H1 (cell line): ENCODE data around the gene VEZT. TPM values are rescaled to one million over a fixed set of nuclear protein-coding genes. Genes with fewer than 3 reads are reported as not detected.

Experiments used
- CTCF ChIA-PET: fragments of 300-600 bp; sonication (Branson Sonifier 250); formaldehyde crosslinking; loops from one replicate; lab custom pipeline; 2021; ENCODE audit not compliant: partially characterized antibody; lab: Charles Lee
- POLR2A ChIA-PET: fragments of 300-600 bp; sonication (Branson Sonifier 250); formaldehyde crosslinking; loops from one replicate; lab custom pipeline; 2021; ENCODE audit warnings: inconsistent platforms; ENCODE audit not compliant: partially characterized antibody; lab: Charles Lee
- DNase-seq, 2 experiments: peaks; one replicate each; pipeline versions ENCODE4 v3.0.0 to v3.0.0-alpha.2; 2010 to 2022; ENCODE audit warnings: low spot score in 2 of 2, low read depth in 1 of 2, mixed read lengths in 1 of 2
- FAIRE-seq: peaks from 2 replicates; lab custom pipeline; 2011; peaks lifted over from hg19 to GRCh38; lab: Jason Lieb, UNC
- H2AFZ ChIP-seq: 2 replicates; pipeline ENCODE4 v1.8.1; 2012; ENCODE audit warnings: low read length, inconsistent platforms
- H2AK5ac ChIP-seq: 2 replicates; pipeline ENCODE4 v1.6.1; 2013; ENCODE audit warnings: low read depth, low read length
- H2BK120ac ChIP-seq: replicated peaks from 2 replicates; pipeline ENCODE3; 2013; ENCODE audit warnings: low read depth, low read length, inconsistent platforms
- H2BK12ac ChIP-seq: 2 replicates; pipeline ENCODE4 v1.6.1; 2013; ENCODE audit warnings: low read depth, low read length
- H2BK15ac ChIP-seq: 2 replicates; pipeline ENCODE4 v1.6.1; 2013; ENCODE audit warnings: low read length
- H2BK20ac ChIP-seq: 2 replicates; pipeline ENCODE4 v1.6.1; 2013; ENCODE audit warnings: low read length
- H2BK5ac ChIP-seq: 2 replicates; pipeline ENCODE4 v1.6.1; 2013; ENCODE audit warnings: low read depth, low read length
- H3K14ac ChIP-seq: 2 replicates; pipeline ENCODE4 v1.6.1; 2013; ENCODE audit warnings: inconsistent platforms; ENCODE audit not compliant: insufficient read length
- H3K18ac ChIP-seq: 2 replicates; pipeline ENCODE4 v1.6.1; 2013; ENCODE audit warnings: low read length; ENCODE audit errors: extremely low read depth
- H3K23ac ChIP-seq: 2 replicates; pipeline ENCODE4 v1.6.1; 2013; ENCODE audit warnings: inconsistent platforms; ENCODE audit not compliant: insufficient read length
- H3K23me2 ChIP-seq: 2 replicates; pipeline ENCODE4 v1.6.1; 2013; ENCODE audit warnings: low read depth, low read length
- H3K27ac ChIP-seq: 2 replicates; pipeline ENCODE4 v1.6.1; 2011; ENCODE audit warnings: low read depth, low read length, inconsistent platforms
- H3K27me3 ChIP-seq, 4 experiments: replicated peaks in 1 of 4; 1 replicate in 1 of 4; 2 replicates in 3 of 4; pipeline versions ENCODE4 v1.6.1 to v1.8.1; 2011 to 2013; ENCODE audit warnings: low read length in 3 of 4, mild to moderate bottlenecking in 3 of 4, inconsistent platforms in 2 of 4, mixed read lengths in 2 of 4, moderate library complexity in 1 of 4; ENCODE audit not compliant: control insufficient read depth in 3 of 4, insufficient read depth in 3 of 4; ENCODE audit errors: extremely low read depth in 1 of 4
- H3K36me3 ChIP-seq, 4 experiments: 2 replicates each; pipeline versions ENCODE4 v1.6.1 to v1.8.1; 2011 to 2013; ENCODE audit warnings: mild to moderate bottlenecking in 4 of 4, low read length in 3 of 4, moderate library complexity in 2 of 4, control low read depth in 1 of 4, inconsistent platforms in 1 of 4; ENCODE audit not compliant: insufficient read depth in 4 of 4, control insufficient read depth in 2 of 4
- H3K4ac ChIP-seq: replicated peaks from 2 replicates; pipeline ENCODE3; 2013; ENCODE audit warnings: low read length, low read depth, mixed read lengths, inconsistent platforms; ENCODE audit not compliant: insufficient read length
- H3K4me1 ChIP-seq, 4 experiments: replicated peaks in 1 of 4; 1 replicate in 1 of 4; 2 replicates in 3 of 4; pipeline versions ENCODE4 v1.6.1 to v1.8.1; 2011 to 2013; ENCODE audit warnings: low read length in 3 of 4, inconsistent platforms in 2 of 4, mixed read lengths in 1 of 4; ENCODE audit not compliant: insufficient read depth in 4 of 4, control insufficient read depth in 3 of 4
- H3K4me2 ChIP-seq, 2 experiments: 2 replicates each; pipeline versions ENCODE4 v1.6.1 to v1.8.1; 2011 to 2013; ENCODE audit warnings: low read depth in 2 of 2, low read length in 2 of 2, control low read depth in 1 of 2, inconsistent platforms in 1 of 2, mild to moderate bottlenecking in 1 of 2; ENCODE audit not compliant: insufficient read depth in 1 of 2
- H3K4me3 ChIP-seq, 4 experiments: fragments of 200-600, 300-600 bp in 1 of 4; sonication (generic), shearing (Covaris generic), sonication (Bioruptor Twin) in 1 of 4; 2 replicates each; pipeline versions ENCODE4 v1.5.1 to v1.8.1; 2011 to 2016; ENCODE audit warnings: low read length in 4 of 4, low read depth in 3 of 4, control low read depth in 2 of 4, inconsistent platforms in 2 of 4, mild to moderate bottlenecking in 2 of 4, mixed read lengths in 1 of 4, moderate library complexity in 1 of 4; ENCODE audit not compliant: insufficient read depth in 2 of 4; ENCODE audit errors: extremely low read depth in 1 of 4
- H3K56ac ChIP-seq: replicated peaks from 2 replicates; pipeline ENCODE3; 2013; ENCODE audit warnings: low read depth, mild to moderate bottlenecking, mixed read lengths, low read length, inconsistent platforms; ENCODE audit not compliant: insufficient read length
- H3K79me1 ChIP-seq: 2 replicates; pipeline ENCODE4 v1.6.1; 2013; ENCODE audit warnings: low read depth, low read length, control low read depth
- H3K79me2 ChIP-seq, 2 experiments: 2 replicates each; pipeline versions ENCODE4 v1.6.1 to v1.8.1; 2012 to 2013; ENCODE audit warnings: low read length in 2 of 2, mild to moderate bottlenecking in 2 of 2, inconsistent platforms in 1 of 2; ENCODE audit not compliant: insufficient read depth in 2 of 2, control insufficient read depth in 1 of 2
- H3K9ac ChIP-seq, 4 experiments: replicated peaks in 1 of 4; 1 replicate in 1 of 4; 2 replicates in 3 of 4; pipeline versions ENCODE4 v1.6.1 to v1.8.1; 2011 to 2013; ENCODE audit warnings: low read depth in 3 of 4, low read length in 3 of 4, control low read depth in 2 of 4, mild to moderate bottlenecking in 2 of 4, moderate library complexity in 2 of 4, inconsistent platforms in 1 of 4; ENCODE audit errors: extremely low read depth in 1 of 4
- H3K9me3 ChIP-seq, 2 experiments: 2 replicates each; pipeline versions ENCODE4 v1.6.1 to v1.8.1; 2012 to 2013; ENCODE audit warnings: mild to moderate bottlenecking in 2 of 2, moderate library complexity in 2 of 2, control low read depth in 1 of 2, inconsistent platforms in 1 of 2, low read depth in 1 of 2, low read length in 1 of 2, mixed read lengths in 1 of 2; ENCODE audit not compliant: insufficient read depth in 2 of 2
- H4K20me1 ChIP-seq, 2 experiments: replicated peaks in 1 of 2; 2 replicates each; pipeline versions ENCODE3 to v1.8.1; 2011 to 2013; ENCODE audit warnings: inconsistent platforms in 2 of 2, low read length in 2 of 2, mild to moderate bottlenecking in 1 of 2; ENCODE audit not compliant: insufficient read depth in 2 of 2, control insufficient read depth in 1 of 2
- H4K5ac ChIP-seq: 2 replicates; pipeline ENCODE4 v1.6.1; 2013; ENCODE audit warnings: low read length, low read depth, mixed read lengths, inconsistent platforms; ENCODE audit not compliant: insufficient read length
- H4K8ac ChIP-seq: 2 replicates; pipeline ENCODE4 v1.8.0; 2013; ENCODE audit warnings: mild to moderate bottlenecking, moderate library complexity, low read length, inconsistent platforms; ENCODE audit not compliant: insufficient read depth; ENCODE audit errors: extremely low read depth
- H4K91ac ChIP-seq: replicated peaks from 2 replicates; pipeline ENCODE3; 2013; ENCODE audit warnings: low read length, mixed read lengths, inconsistent platforms; ENCODE audit not compliant: insufficient read length
- CTCF ChIP-seq, 3 experiments: IDR thresholded peaks; 1 replicate in 2 of 3; 2 replicates in 1 of 3; pipeline versions ENCODE4 v1.5.1 to v1.6.1; 2011; ENCODE audit warnings: low read length in 3 of 3, mild to moderate bottlenecking in 3 of 3, inconsistent platforms in 2 of 3, low read depth in 1 of 3, moderate library complexity in 1 of 3; ENCODE audit not compliant: insufficient read depth in 1 of 3; ENCODE audit errors: control extremely low read depth in 1 of 3
- MAX ChIP-seq: IDR thresholded peaks from 2 replicates; pipeline ENCODE4 v1.6.1; 2012; ENCODE audit warnings: inconsistent platforms
- RAD21 ChIP-seq, 2 experiments: IDR thresholded peaks in 1 of 2; conservative IDR thresholded peaks in 1 of 2; 2 replicates each; pipeline ENCODE4 v1.6.1; 2011; ENCODE audit warnings: low read depth in 2 of 2, low read length in 2 of 2, improper control_type of control experiment in 1 of 2, inconsistent platforms in 1 of 2, mild to moderate bottlenecking in 1 of 2, moderate library complexity in 1 of 2
- SP1 ChIP-seq: IDR thresholded peaks from 2 replicates; pipeline ENCODE4 v1.6.1; 2011; ENCODE audit warnings: low read depth, low read length
- WGBS, 2 experiments: shearing (Covaris generic) in 1 of 2; methylation state at CpG; one replicate each; pipeline versions ENCODE4 v1.1.6 to v1.1.7; 2013 to 2015; ENCODE audit warnings: low lambda C conversion rate in 2 of 2, mixed read lengths in 2 of 2, inconsistent platforms in 1 of 2, low coverage in 1 of 2, missing lambda C conversion rate in 1 of 2; ENCODE audit not compliant: insufficient replicate concordance in 2 of 2, insufficient coverage in 1 of 2, insufficient read length in 1 of 2; ENCODE audit errors: extremely low coverage in 1 of 2, missing lambda C conversion rate in 1 of 2; 5-methylcytosine and 5-hydroxymethylcytosine counted together
- polyA plus RNA-seq, 7 experiments: library from polyadenylated mRNA; depleted of rRNA in 3 of 7; stranded (reverse) in 5 of 7; unstranded in 2 of 7; fragments of >200 nt in 5 of 7; fragments of 200-250 nt in 2 of 7; gene quantifications; 1 replicate in 5 of 7; 2 replicates in 1 of 7; 4 replicates in 1 of 7; pipeline versions ENCODE4 v1.2.1 to v1.2.3, GENCODE V29; 2011 to 2013; ENCODE audit warnings: missing spikeins in 2 of 7, mixed read lengths in 2 of 7
- total RNA-seq: library from RNA; stranded (reverse); fragmentation: NEBNext Ultra II Directional; extraction: Animal tissue kit (Norgen Biotek cat#: 25700); gene quantifications from 2 replicates; pipeline ENCODE4 v1.2.1, GENCODE V29; 2021

Gene VEZT
- total and polyA plus RNA-seq, 2 of the 8 experiments (the other 6 are each of a cell fraction or from before 2014, with no cell fraction given): 44.0 to 56.1 TPM

GRCh38 chr12:95351748-95352147 lies 134.1 kb downstream of the VEZT start:
- WGBS, 2 experiments: 94% methylated on average over 6 of the region's 6 CpGs; no CpG with 5 or more reads in 1 of the 2 experiments
- H3K27ac ChIP-seq: no peak overlapping the region
- H4K8ac ChIP-seq: no peak overlapping the region
- H4K20me1 ChIP-seq: no peaks in the 10 kb centered on the region
- no peak overlapping the region for H3K14ac ChIP-seq
- H2BK5ac ChIP-seq: no peak overlapping the region
- H2AK5ac ChIP-seq: no peak overlapping the region
- no peaks in the 10 kb centered on the region for H3K36me3 ChIP-seq
- POLR2A ChIA-PET: interaction anchor here (1.0 kb wide), 1 partner anchor 122 kb away, joined by 4 read pairs; the partner anchor contains the start of gene METAP2
- H2BK15ac ChIP-seq: no peak overlapping the region
- no peak overlapping the region for H3K4me3 ChIP-seq
- no peak for FAIRE-seq
- H3K23me2 ChIP-seq: no peaks in the 10 kb centered on the region
- no peak overlapping the region for H3K4ac ChIP-seq
- 0 out of 7 replicates have a peak, but pooled peaks cover 0 to 3% (median 0%) of the 10 kb centered on the region in 4 experiments for H3K4me1 ChIP-seq
- H3K18ac ChIP-seq: no peak overlapping the region
- no peak overlapping the region for H2BK120ac ChIP-seq
- H4K5ac ChIP-seq: no peak overlapping the region
- H3K9ac ChIP-seq: no peak overlapping the region
- no peak overlapping the region for H3K56ac ChIP-seq
- H3K4me2 ChIP-seq: no peak overlapping the region
- 0 out of 2 replicates have a peak overlapping the region, but pooled peaks have one; percentile 72 for H2BK12ac ChIP-seq
- no peak overlapping the region for H2BK20ac ChIP-seq
- H2AFZ ChIP-seq: peak overlapping the region; percentile 82; the same call in 1 of the 2 replicates
- H3K79me2 ChIP-seq: no peaks in the 10 kb centered on the region
- H4K91ac ChIP-seq: no peak overlapping the region
- DNase-seq: no peak
- H3K23ac ChIP-seq: no peak overlapping the region
- H3K27me3 ChIP-seq: no peaks in the 10 kb centered on the region
- CTCF ChIA-PET: interaction anchor here (0.6 to 1.6 kb wide), 7 partner anchors 8 to 279 kb away, joined by 3 to 4 read pairs (median 3); no protein-coding TSS in a partner anchor
- 0 out of 2 replicates have a peak, but pooled peaks have one; percentile 16 for TF ChIP-seq MAX
- no peak for TF ChIP-seq SP1
- TF ChIP-seq RAD21 (IDR thresholded peaks at IDR 0.05 in 1 of 2, conservative IDR thresholded peaks at IDR 0.05 in 1 of 2; ENCODE audit: low read depth in 2 of 2, low read length in 2 of 2): peak in 1 of 2 experiments; percentile 50; a peak in 3 of 4 replicates
- peak in 1 of 3 experiments; percentile 16; a peak in 2 of 4 replicates for TF ChIP-seq CTCF (IDR thresholded peaks at IDR 0.05; ENCODE audit: control extremely low read depth in 1 of 3, insufficient read depth in 1 of 3, low read depth in 1 of 3, low read length in 3 of 3)
- H3K9me3 ChIP-seq: no peaks in the 10 kb centered on the region
- H3K79me1 ChIP-seq: no peaks in the 10 kb centered on the region
